IMR-90 (cell line): ENCODE data around the gene UBAP2L. TPM values are rescaled to one million over a fixed set of nuclear protein-coding genes. Genes with fewer than 3 reads are reported as not detected.
A peak's percentile ranks its signal among the peaks of the same experiment; 100 is the strongest.

Source experiments
- ATAC-seq: fragments of 200-7000 bp; cut with Tn5 transposase; 2 replicates; pipeline ENCODE4 v1.9.1; 2020; ENCODE audit warnings: low read depth, mild to moderate bottlenecking, moderate library complexity
- BruUV-seq: library from RNA; stranded (reverse); fragments of 400-500 nt; replicated peaks from 2 replicates; lab custom pipeline; 2021; lab: Mats Ljungman, UMichigan
- CTCF ChIA-PET: fragments of 300-600 bp; formaldehyde crosslinking; extraction: SDS; loops from one replicate; lab custom pipeline; 2021; ENCODE audit warnings: antibody characterized with exemption; lab: Yijun Ruan, JAX
- POLR2A ChIA-PET: fragments of 300-600 bp; sonication (Branson Sonifier 250); formaldehyde crosslinking; loops from one replicate; lab custom pipeline; 2022; ENCODE audit warnings: antibody characterized with exemption; ENCODE audit not compliant: unreplicated experiment; lab: Charles Lee
- DNase-seq: peaks from one replicate; pipeline ENCODE4 v3.0.0; 2013
- H2AFZ ChIP-seq: replicated peaks from 2 replicates; pipeline ENCODE3; 2013; ENCODE audit warnings: low read length, mild to moderate bottlenecking; ENCODE audit not compliant: poor library complexity
- H2AK5ac ChIP-seq: 2 replicates; pipeline ENCODE4 v1.6.1; 2013; ENCODE audit warnings: low read depth, low read length, inconsistent platforms
- H2AK9ac ChIP-seq: replicated peaks from 2 replicates; pipeline ENCODE3; 2013; ENCODE audit warnings: mild to moderate bottlenecking, low read depth, low read length, moderate library complexity; ENCODE audit not compliant: poor library complexity
- H2BK120ac ChIP-seq: 2 replicates; pipeline ENCODE4 v1.6.1; 2013; ENCODE audit warnings: low read depth, low read length, inconsistent platforms
- H2BK15ac ChIP-seq: 3 replicates; pipeline ENCODE4 v1.6.1; 2013; ENCODE audit warnings: low read depth, low read length, inconsistent platforms
- H2BK20ac ChIP-seq: 2 replicates; pipeline ENCODE4 v1.6.1; 2013; ENCODE audit warnings: low read depth, mild to moderate bottlenecking, inconsistent platforms, low read length, moderate library complexity
- H2BK5ac ChIP-seq: 2 replicates; pipeline ENCODE4 v1.6.1; 2013; ENCODE audit warnings: mild to moderate bottlenecking, low read depth, low read length, inconsistent platforms; ENCODE audit not compliant: poor library complexity, severe bottlenecking
- H3K14ac ChIP-seq: replicated peaks from 2 replicates; pipeline ENCODE4 v1.6.1; 2013; ENCODE audit warnings: low read depth, low read length, inconsistent platforms
- H3K18ac ChIP-seq: 2 replicates; pipeline ENCODE4 v1.6.1; 2013; ENCODE audit warnings: low read depth, low read length, control low read depth
- H3K23ac ChIP-seq: 2 replicates; pipeline ENCODE4 v1.6.1; 2013; ENCODE audit warnings: low read depth, low read length, inconsistent platforms
- H3K27ac ChIP-seq: 2 replicates; pipeline ENCODE4 v1.5.1; 2013; ENCODE audit warnings: mild to moderate bottlenecking, control low read depth, low read length; ENCODE audit not compliant: insufficient read depth
- H3K27me3 ChIP-seq: 2 replicates; pipeline ENCODE4 v1.6.1; 2013; ENCODE audit warnings: low read length; ENCODE audit not compliant: control insufficient read depth, insufficient read depth
- H3K36me3 ChIP-seq: 2 replicates; pipeline ENCODE4 v1.6.1; 2013; ENCODE audit warnings: low read length, mixed read lengths; ENCODE audit not compliant: control insufficient read depth, insufficient read depth
- H3K4ac ChIP-seq: 2 replicates; pipeline ENCODE4 v1.6.1; 2013; ENCODE audit warnings: low read depth, low read length, inconsistent platforms
- H3K4me1 ChIP-seq: 2 replicates; pipeline ENCODE4 v1.6.1; 2013; ENCODE audit warnings: low read length, mixed read lengths; ENCODE audit not compliant: control insufficient read depth, insufficient read depth
- H3K4me2 ChIP-seq: 2 replicates; pipeline ENCODE4 v1.6.1; 2013; ENCODE audit warnings: low read depth, mild to moderate bottlenecking, control low read depth, low read length, moderate library complexity
- H3K4me3 ChIP-seq: 2 replicates; pipeline ENCODE4 v1.5.1; 2013; ENCODE audit warnings: low read depth, mild to moderate bottlenecking, control low read depth, low read length, moderate library complexity; ENCODE audit not compliant: insufficient read depth
- H3K56ac ChIP-seq: 2 replicates; pipeline ENCODE4 v1.6.1; 2013; ENCODE audit warnings: low read length, inconsistent platforms; ENCODE audit not compliant: insufficient read depth; ENCODE audit errors: extremely low read depth
- H3K79me1 ChIP-seq, 2 experiments: 2 replicates each; pipeline ENCODE4 v1.6.1; 2013; ENCODE audit warnings: low read length in 2 of 2, inconsistent platforms in 1 of 2, low read depth in 1 of 2
- H3K9ac ChIP-seq: 2 replicates; pipeline ENCODE4 v1.6.1; 2013; ENCODE audit warnings: low read depth, low read length, control low read depth
- H3K9me1 ChIP-seq: 2 replicates; pipeline ENCODE4 v1.6.1; 2013; ENCODE audit warnings: low read length, inconsistent platforms; ENCODE audit not compliant: insufficient read depth
- H3K9me3 ChIP-seq: 2 replicates; pipeline ENCODE4 v1.6.1; 2013; ENCODE audit warnings: low read length; ENCODE audit not compliant: control insufficient read depth, insufficient read depth
- H4K20me1 ChIP-seq: 2 replicates; pipeline ENCODE4 v1.6.1; 2013; ENCODE audit warnings: low read length, inconsistent platforms; ENCODE audit not compliant: insufficient read depth
- H4K5ac ChIP-seq: 2 replicates; pipeline ENCODE4 v1.6.1; 2013; ENCODE audit warnings: mild to moderate bottlenecking, low read depth, low read length, control low read depth
- H4K8ac ChIP-seq, 2 experiments: 2 replicates each; pipeline ENCODE4 v1.6.1; 2013; ENCODE audit warnings: low read depth in 2 of 2, low read length in 2 of 2, control low read depth in 1 of 2, inconsistent platforms in 1 of 2
- H4K91ac ChIP-seq: 2 replicates; pipeline ENCODE4 v1.6.1; 2013; ENCODE audit warnings: low read depth, low read length, inconsistent platforms; ENCODE audit not compliant: insufficient read depth
- CEBPB ChIP-seq: IDR thresholded peaks from 2 replicates; pipeline ENCODE4 v1.6.1; 2012; ENCODE audit warnings: low read depth, low read length, improper control_type of control experiment
- CHD1 ChIP-seq: IDR thresholded peaks from 2 replicates; pipeline ENCODE4 v1.6.1; 2012; ENCODE audit warnings: low read depth, low read length, improper control_type of control experiment
- CTCF ChIP-seq: conservative IDR thresholded peaks from 2 replicates; pipeline ENCODE4 v1.5.1; 2012; ENCODE audit warnings: mild to moderate bottlenecking, low read depth, low read length, improper control_type of control experiment
- FOS ChIP-seq: fragments of 150-350 bp; IDR thresholded peaks from 2 replicates; pipeline ENCODE4 v1.6.1; 2016; ENCODE audit warnings: low read depth, low read length
- MAFK ChIP-seq: IDR thresholded peaks from 2 replicates; pipeline ENCODE4 v1.6.1; 2012; ENCODE audit warnings: low read depth, low read length, improper control_type of control experiment
- MAZ ChIP-seq: IDR thresholded peaks from 2 replicates; pipeline ENCODE4 v1.6.1; 2012; ENCODE audit warnings: low read depth, mild to moderate bottlenecking, low read length, improper control_type of control experiment, moderate library complexity, borderline replicate concordance
- MXI1 ChIP-seq: IDR thresholded peaks from 2 replicates; pipeline ENCODE4 v1.6.1; 2012; ENCODE audit warnings: low read depth, mild to moderate bottlenecking, low read length, moderate library complexity, borderline replicate concordance
- NFE2L2 ChIP-seq: fragments of 150-350 bp; IDR thresholded peaks from 2 replicates; pipeline ENCODE4 v1.6.1; 2016; ENCODE audit warnings: low read depth, mild to moderate bottlenecking, low read length
- POLR2A ChIP-seq: IDR thresholded peaks from 2 replicates; pipeline ENCODE4 v1.6.1; 2012; ENCODE audit warnings: mild to moderate bottlenecking, low read depth, low read length
- RAD21 ChIP-seq: IDR thresholded peaks from 2 replicates; pipeline ENCODE4 v1.6.1; 2012; ENCODE audit warnings: low read length, improper control_type of control experiment
- RFX5 ChIP-seq: IDR thresholded peaks from 2 replicates; pipeline ENCODE4 v1.8.0; 2012; ENCODE audit warnings: low read depth, mild to moderate bottlenecking, low read length, moderate library complexity
- SMC3 ChIP-seq: fragments of 150-350 bp; IDR thresholded peaks from 2 replicates; pipeline ENCODE4 v1.6.1; 2016; ENCODE audit warnings: low read depth, mild to moderate bottlenecking, antibody characterized with exemption, low read length, moderate library complexity
- USF2 ChIP-seq: fragments of 150-350 bp; IDR thresholded peaks from 2 replicates; pipeline ENCODE4 v1.6.1; 2017; ENCODE audit warnings: mild to moderate bottlenecking, antibody characterized with exemption, low read length, low read depth
- WGBS, 2 experiments: methylation state at CpG; one replicate each; pipeline versions ENCODE4 v1.1.5 to v1.1.7; 2013; ENCODE audit warnings: missing lambda C conversion rate in 2 of 2; ENCODE audit not compliant: insufficient read length in 1 of 2; ENCODE audit errors: extremely low coverage in 2 of 2; 5-methylcytosine and 5-hydroxymethylcytosine counted together
- dilution Hi-C: fragments of 300-500 bp; cut with HindIII; formaldehyde crosslinking; loops from one replicate; pipeline ENCODE4 v1.14.3; 2018; ENCODE audit warnings: low sequenced_read_pairs; ENCODE audit not compliant: unreplicated experiment
- in situ Hi-C: fragments of 300-500 bp; cut with MboI; formaldehyde crosslinking; loops from 3 replicates; pipeline ENCODE4 v1.14.3; 2019; ENCODE audit warnings: low sequenced_read_pairs, inconsistent platforms, mixed read lengths
- intact Hi-C: fragments of 100-400 bp; cut with micrococcal nuclease; formaldehyde crosslinking; loops from 2 replicates; pipeline ENCODE4 v1.10.0; 2022
- polyA plus RNA-seq, 3 experiments: library from polyadenylated mRNA; depleted of rRNA; stranded (reverse); fragments of >200 nt; gene quantifications; 2 replicates each; pipeline ENCODE4 v1.2.3, GENCODE V29; 2012; ENCODE audit warnings: low replicate concordance in 1 of 3
- total RNA-seq: library from RNA; depleted of rRNA; stranded (reverse); fragments of >200 nt; gene quantifications from 2 replicates; pipeline ENCODE4 v1.2.3, GENCODE V29; 2012
- TF ChIP-seq, protein P1 (sequence below): fragments of 150-350 bp; IDR thresholded peaks from 2 replicates; pipeline ENCODE4 v1.6.1; 2016; ENCODE audit warnings: low read depth, mild to moderate bottlenecking, low read length, moderate library complexity, borderline replicate concordance

UBAP2L gene
- total and polyA plus RNA-seq, 2 of the 4 experiments (the other 2 are of a cell fraction), result 57.5 to 149 TPM

GRCh38 chr1:154182344-154183045 lies 38.3 kb upstream of the UBAP2L start:
- Histone ChIP-seq H2AK9ac (peak overlapping the region; percentile 100), H3K79me1 (peaks cover 0 to 29% of the 10 kb centered on the region in 2 experiments; a peak in 2 of 4 replicates), H3K4me1 (peaks cover 18% of the 10 kb centered on the region), H4K5ac (peak overlapping the region; percentile 48), H2BK120ac (peak overlapping the region; percentile 35; the same call in 1 of the 2 replicates), H4K91ac (peak overlapping the region; percentile 95), H3K36me3 (peaks cover 10% of the 10 kb centered on the region), H3K27me3 (no peaks in the 10 kb centered on the region), H2BK20ac (no peak overlapping the region), H4K8ac (peak overlapping the region; percentile 66 to 88), H4K20me1 (peaks cover 54% of the 10 kb centered on the region), H3K23ac (peak overlapping the region; percentile 73), H3K14ac (peak overlapping the region; percentile 65), H2BK5ac (peak overlapping the region; percentile 86), H3K4me2 (peak overlapping the region; percentile 99), H3K4me3 (peak overlapping the region; percentile 87), H2BK15ac (peak overlapping the region; percentile 8; the same call in 1 of the 3 replicates), H3K56ac (peak overlapping the region; percentile 92), H3K9me1 (peaks cover 18% of the 10 kb centered on the region), H3K27ac (peak overlapping the region; percentile 93), H3K9me3 (no peaks in the 10 kb centered on the region), H3K18ac (peak overlapping the region; percentile 44), H2AFZ (peak overlapping the region; percentile 99), H3K9ac (peak overlapping the region; percentile 86), H3K4ac (peak overlapping the region; percentile 94), H2AK5ac (peak overlapping the region; percentile 96)
- intact Hi-C loops, result loop anchor here (2.0 kb wide), 1 partner anchor 192 kb away; the partner anchor contains the start of gene RPS27
- CTCF ChIA-PET, result no interaction called here
- dilution Hi-C loops, result no loop called here
- in situ Hi-C loops, result no loop called here
- peak; percentile 68 for ATAC-seq
- WGBS, 2 experiments, result 0% methylated on average over 8 of the region's 35 CpGs; no CpG with 5 or more reads in 1 of the 2 experiments
- POLR2A ChIA-PET, result interaction anchor here (0.6 kb wide), 1 partner anchor 14 kb away, joined by 3 read pairs; no protein-coding TSS in a partner anchor
- DNase-seq, result peak; percentile 84
- no TSS peak for BruUV-seq
- TF ChIP-seq POLR2A, result 0 out of 2 replicates have a peak, but pooled peaks have one; percentile 45
- no peak for TF ChIP-seq NFE2L2
- TF ChIP-seq, protein P1, sequence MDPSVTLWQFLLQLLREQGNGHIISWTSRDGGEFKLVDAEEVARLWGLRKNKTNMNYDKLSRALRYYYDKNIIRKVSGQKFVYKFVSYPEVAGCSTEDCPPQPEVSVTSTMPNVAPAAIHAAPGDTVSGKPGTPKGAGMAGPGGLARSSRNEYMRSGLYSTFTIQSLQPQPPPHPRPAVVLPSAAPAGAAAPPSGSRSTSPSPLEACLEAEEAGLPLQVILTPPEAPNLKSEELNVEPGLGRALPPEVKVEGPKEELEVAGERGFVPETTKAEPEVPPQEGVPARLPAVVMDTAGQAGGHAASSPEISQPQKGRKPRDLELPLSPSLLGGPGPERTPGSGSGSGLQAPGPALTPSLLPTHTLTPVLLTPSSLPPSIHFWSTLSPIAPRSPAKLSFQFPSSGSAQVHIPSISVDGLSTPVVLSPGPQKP, result no peak
- TF ChIP-seq CHD1, result no peak
- TF ChIP-seq MAZ, result no peak; the same call in 1 of the 2 replicates
- no peak for TF ChIP-seq USF2
- TF ChIP-seq MAFK, result no peak
- no peak for TF ChIP-seq FOS
- no peak for TF ChIP-seq CEBPB
- no peak for TF ChIP-seq SMC3
- peak; percentile 19; the same call in 1 of the 2 replicates for TF ChIP-seq MXI1
- no peak for TF ChIP-seq RAD21
- TF ChIP-seq CTCF, result no peak
- no peak for TF ChIP-seq RFX5
